CD4-positive, alpha-beta T cell treated with Interleukin-10 for 1 hour (primary cell): ENCODE measurements around the gene HIVEP3.
"Not testable (repeated sequence)": the region's sequence is repeated elsewhere in the genome, so short reads cannot be mapped to it uniquely, and the experiment has no call there.

ENCODE experiments used
- DNase-seq: peaks from one replicate; pipeline ENCODE4 v3.0.0-alpha.2; 2020

HIVEP3 gene

DNA sequence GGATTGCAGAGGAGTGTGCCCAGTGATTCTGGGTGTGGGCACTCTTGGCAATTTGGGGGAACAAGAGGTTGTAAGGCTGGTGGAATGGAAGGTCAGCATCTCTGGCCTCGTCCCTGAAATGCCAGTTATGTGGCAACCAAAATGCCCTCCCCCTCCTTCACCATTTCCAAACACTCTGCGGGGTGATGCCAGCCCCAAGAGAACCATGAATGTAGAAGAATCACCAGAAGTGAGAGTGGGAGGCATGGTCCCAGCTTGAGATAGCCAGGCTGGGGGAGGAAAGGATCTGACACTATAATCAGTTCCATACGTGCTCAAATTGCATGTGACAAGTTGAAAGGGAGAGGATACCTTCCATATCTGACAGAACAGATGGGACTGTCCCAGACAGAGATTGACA lies 345.5 kb downstream of the HIVEP3 start:
- DNase-seq, result no peak

DNA sequence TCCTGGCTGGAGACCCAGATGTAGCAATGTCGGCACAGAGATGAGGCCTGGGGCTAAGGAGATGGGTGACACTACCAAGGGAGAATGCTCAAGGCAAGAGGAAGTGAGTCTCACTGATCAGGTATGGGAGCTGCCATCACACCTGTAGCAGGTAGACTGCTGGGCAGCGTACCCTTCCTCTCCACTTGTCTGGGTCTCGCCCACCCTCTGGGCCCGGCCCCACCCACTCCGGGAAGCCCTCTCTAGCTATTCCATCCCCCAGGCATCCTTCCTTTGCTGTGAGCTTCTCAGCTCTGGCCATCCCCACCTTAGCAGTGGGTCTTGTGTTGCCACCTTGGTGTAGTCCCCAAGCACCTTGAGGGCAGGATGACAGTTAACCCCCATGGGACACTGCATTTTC lies 346.5 kb downstream of the HIVEP3 start:
- no peak for DNase-seq

DNA sequence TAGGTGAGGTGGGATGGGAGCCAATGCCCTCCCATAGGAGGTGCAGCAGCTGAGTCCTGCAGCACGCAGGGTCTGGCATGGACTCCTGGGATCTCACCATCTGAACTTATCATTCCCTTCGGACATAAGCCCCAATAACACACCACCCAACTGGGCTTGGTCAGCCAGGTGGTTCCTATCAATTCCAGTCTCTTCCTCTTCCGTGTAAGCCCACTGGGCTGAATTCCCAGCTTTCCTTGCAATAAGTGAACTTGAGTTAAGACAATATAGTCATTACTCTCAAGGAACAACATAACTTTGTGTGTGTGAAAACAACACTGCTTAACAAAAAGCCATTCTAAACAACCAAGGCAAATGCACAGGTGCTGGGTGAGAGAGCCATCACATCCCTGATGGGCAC lies 347.7 kb downstream of the HIVEP3 start:
- DNase-seq, result no peak

DNA sequence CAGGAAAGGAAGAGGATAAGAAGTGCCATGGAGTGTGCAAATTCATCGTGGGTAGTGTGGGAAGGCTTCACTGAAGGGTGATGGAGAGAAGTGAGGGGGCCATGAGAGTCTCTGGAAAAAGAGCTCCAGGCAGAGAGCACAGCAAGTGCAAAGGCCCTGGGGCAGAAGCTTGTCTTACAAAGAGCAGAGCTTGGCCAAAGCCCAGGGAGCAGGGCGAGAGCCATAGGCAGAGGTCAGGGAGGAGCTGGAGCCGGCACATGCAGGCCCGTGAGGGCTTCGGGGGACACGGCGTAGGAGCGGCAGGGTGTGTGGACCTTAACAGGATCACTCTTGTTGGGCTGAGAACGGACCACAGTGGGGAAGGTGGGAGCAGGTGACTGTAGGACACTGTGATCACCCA lies 350.5 kb downstream of the HIVEP3 start:
- no peak for DNase-seq

DNA sequence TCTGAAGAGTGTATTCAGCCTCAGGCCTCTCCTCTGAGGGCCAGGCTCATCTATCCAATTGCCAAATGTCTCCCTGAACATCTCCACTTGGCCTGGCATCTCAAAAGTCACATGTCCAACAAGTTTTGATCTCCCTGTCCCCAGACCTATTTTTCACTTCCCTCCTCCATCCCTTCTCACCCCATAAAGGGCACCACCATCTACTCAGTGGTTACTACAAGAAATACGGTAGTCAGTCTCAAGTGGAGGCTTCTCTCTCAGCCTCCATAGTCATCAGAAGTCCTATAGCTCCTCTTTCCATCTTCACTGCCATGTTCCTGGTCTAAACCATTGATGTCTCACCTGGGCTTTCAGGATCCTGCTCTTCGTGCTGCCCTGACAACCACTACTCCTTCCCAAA lies 351.8 kb downstream of the HIVEP3 start:
- DNase-seq, result no peak

DNA sequence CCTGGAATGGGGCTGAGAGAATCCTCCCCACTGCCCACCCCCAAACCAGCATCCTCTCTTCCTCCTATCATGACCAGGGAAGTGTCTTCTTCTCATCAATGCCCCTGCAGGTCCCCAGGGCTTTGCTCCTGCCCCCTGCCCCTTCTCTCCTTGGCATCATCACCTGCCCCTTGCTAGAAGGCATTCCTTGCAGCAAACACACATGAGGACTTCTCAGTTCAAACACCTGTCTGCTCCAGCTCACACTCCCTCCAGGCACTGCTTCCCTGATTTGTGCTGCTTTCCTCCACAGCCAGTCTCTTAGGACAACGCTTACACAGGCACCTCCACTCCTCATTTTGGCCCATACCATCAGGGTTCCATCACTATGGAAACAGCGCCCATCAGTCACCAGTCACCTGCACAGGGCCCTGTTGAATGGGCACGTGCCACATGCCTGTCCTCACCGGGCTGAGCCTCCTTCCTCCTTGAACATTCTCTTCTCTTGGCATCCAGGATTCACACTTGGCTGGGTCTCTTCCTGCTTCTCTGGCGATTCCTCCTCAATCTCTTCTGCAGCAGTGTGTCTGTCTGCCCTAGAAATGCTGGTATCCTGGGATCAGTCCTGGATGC lies 352.3 kb downstream of the HIVEP3 start:
- no peak for DNase-seq

DNA sequence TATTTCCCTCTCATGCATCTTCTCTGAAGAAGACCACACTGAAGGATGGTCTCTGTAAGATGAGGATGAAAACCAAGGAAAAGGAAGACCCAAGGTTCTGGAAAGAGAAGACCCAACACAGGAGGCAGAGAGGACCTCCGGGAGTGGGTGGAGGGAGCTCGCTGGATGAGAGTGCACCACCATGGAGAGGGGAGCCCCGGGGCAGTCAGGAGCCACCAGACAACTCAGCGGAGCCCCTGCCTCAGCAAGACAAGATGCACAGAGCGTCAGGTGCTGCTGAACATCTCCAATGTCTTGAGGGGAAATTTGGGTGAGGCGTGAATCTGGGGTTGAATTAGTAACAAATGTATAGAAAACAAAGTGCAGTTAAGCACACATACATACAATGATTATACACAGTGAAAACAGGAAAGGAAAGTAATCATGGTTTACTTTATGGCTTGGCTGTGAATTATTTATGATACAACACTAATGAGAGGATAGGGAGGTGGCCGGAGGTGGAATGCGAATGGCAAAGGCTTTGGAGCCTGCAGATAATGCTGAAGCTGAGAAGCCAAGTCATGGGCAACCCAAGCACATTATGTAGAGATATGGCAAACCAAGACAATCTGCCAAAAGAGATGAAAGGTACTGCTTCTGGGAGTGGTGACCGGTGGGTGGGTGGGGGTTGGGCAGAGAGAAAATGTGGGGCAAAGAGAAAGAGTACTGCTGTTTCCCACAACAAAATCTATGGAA lies 353.8 kb downstream of the HIVEP3 start:
- DNase-seq, result no peak

DNA sequence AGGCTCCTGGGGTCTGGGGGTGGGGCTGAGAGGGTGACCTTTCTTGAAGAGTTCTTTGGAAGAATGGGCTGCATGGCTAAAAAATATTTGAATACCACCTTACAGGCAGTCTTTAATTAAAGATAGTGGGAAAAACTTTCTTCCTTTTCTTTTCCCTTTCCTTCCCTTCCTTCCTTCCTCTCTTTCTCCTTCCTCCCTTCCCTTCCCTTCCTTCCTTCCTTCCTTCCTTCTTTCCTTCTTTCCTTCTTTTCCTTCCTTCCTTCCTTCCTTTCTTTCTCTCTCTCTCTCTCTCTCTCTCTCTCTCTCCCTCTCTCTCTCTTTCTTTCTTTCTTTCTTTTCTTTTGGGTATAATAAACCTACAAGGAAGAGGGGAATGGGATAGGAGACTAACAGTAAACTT lies 356.4 kb downstream of the HIVEP3 start:
- DNase-seq, result no peak

DNA sequence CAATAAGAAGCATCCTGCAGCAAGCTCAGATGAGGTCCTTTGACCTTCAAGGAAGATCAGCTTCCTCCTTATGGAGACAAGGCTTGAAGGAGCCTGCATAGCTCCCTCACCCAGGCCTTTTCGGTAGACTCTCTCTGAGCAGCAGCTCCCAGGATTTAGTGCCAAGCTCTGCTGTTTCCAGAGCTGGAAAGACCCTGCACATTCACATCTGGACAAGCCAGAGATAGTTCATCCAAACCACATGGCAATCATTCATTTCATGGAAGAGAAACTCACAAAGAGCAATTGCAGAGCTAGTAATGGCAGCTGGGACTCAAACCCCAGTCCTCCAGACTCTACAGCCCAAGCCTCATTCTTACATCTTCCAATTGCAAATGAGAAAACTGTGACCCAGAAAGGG lies 357.8 kb downstream of the HIVEP3 start:
- no peak for DNase-seq

DNA sequence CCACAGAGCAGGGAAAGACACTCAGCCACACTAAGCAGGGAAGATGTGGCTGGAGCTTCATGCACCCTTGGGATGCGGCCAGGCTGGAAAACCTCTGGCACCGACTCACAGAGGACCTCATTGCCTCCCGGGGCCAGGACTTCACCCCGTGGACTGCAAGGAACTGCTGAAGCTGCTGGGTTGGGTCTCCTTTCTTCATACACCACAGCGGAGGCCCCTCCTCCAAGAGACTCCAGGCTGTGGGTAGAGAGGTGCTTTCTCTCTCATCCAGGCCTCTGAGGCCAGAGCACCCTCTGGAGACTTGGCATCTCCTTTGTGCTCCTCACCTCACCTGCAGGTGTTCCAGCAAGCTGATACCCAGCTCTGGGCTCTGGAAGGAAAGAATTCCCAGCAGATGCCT lies 358.2 kb downstream of the HIVEP3 start:
- no peak for DNase-seq

DNA sequence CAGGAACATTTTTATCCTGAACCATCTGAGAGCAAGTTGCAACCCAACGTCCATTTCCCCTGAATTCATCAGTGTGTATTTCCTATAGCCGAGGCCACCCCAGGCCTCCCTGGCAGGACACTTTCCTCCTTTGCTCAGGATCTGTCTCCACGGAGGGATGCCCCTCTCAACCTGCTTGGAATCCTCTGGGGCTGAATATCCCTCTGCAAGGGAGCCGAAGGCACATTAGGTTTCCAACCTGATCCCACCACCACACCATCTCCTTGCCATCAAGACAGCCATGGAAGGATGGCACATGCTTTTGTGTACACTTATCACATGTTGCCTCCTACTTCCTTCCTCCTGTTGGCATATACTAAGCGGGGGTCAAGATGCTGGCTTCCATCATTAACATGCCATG lies 359.4 kb downstream of the HIVEP3 start:
- DNase-seq, result no peak

DNA sequence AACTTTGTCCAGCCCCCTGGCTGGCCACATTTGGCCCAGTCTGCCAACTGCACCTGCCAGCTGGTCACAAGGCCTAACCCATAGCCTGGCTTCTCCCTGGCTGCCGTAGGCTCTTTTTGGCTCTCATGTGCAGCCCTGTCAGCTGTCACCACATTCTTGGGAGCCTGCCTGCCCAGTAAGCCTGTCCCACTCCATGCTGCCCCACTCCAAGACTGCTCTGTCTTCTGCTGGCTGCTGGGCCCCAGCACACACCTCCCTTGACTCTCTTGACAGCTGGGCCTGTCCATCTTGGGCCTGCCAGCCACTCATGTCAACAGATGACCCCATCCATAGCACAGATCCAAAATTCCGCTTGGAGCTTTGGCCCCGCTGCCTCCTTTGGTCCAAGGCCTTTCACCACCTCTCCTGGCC lies 360.0 kb downstream of the HIVEP3 start:
- DNase-seq, result no peak

DNA sequence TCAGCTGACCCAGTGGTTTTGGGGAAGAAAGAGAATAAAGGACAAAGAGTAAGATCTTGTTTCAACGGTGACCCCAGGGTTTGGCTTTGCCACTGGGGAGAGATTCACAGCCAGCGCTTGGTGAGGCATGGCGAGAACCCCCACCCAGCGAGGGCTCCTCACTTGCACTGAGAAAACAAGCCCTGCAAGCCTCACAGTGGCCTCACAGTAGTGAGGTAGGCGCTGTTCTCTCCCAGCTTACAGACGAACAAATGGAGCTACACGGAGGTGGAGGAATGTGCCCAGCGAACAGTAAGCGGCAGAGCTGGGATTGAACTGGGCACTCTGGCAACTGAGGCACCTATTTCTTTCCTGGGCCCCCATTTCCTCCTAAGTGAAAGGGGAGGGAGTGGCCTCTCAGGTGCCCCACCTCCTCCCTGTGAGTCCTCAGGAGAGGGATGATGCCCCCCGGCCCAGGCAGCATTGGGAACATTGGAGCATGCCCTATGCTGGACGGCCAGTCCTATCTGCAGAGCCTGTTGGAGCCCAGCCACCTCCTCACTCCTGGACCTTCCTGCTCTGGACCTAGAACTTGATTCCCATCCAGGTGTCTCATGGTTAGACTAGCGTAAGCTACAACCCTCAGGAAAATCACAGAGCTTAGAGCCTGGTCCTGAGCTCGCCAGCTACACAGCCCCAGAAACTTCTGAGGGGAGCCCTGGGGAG lies 360.8 kb downstream of the HIVEP3 start:
- no peak for DNase-seq

DNA sequence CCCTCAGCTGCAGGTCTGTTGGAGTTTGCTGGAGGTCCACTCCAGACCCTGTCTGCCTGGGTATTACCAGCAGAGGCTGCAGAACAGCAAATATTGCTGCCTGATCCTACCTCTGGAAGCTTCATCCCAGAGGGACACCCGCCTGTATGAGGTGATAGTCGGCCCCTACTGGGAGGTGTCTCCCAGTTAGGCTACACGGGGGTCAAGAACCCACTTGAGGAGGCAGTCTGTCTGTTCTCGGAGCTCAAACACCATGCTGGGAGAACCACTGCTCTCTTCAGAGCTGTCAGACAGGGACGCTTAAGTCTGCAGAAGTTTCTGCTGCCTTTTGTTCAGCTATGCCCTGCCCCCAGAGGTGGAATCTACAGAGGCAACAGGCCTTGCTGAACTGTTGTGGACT lies 364.0 kb downstream of the HIVEP3 start:
- not testable (repeated sequence) for DNase-seq

DNA sequence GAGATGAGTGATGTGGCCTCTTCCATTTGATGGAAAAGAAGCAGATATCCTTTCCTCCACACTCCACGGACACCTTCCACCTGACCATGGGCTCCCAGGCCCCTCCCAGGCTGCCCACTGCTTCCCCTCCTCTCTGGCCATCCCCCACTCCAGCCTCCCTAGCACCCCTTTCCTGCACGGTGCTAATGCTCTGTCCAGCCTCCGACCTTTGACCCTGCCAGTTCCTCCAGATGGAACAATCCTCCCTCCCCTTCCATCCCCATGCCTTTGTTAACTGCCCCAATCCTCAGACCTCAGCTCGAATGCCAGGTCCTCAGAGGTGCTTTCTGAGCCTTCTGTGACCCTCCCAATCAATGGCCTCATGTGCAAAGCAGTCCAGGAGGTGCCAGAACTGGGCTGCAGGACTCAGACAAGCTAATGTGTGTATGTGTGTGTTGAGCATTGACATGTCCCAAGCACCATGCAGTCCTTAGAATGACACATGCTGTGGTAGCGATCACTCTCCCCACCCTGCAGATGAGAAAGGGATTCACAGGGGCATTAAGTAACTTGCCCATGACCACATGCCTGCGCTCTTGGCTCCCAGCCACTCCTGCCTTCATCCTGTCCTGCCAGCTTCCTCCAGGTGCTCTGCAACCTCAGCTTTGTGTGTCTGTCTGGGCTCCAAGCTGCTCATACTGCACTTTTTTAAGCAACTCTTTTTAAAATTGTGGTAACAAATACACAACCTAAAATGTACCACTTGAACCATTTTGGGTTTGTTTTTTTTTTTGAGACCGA lies 370.8 kb downstream of the HIVEP3 start:
- DNase-seq, result no peak

DNA sequence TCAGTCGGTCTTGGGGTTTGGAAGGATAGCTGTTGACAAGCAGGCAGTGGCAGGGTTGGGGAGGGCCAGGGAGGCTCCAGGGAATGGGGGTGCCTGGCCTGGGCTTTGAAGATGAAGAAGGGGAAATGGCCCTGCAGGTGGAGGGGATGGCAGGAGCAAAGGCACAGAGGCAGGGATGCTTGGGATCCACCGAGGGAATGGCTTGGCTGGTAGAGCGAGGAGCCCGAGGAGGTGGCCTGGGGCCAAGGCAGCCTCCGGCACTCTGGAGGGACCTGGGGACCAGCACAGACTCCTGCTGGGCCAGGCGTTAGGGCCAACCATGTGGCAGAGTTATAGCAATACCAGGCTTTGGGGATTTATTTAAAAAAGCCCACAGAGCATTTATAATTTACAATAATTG lies 371.4 kb downstream of the HIVEP3 start:
- no peak for DNase-seq

DNA sequence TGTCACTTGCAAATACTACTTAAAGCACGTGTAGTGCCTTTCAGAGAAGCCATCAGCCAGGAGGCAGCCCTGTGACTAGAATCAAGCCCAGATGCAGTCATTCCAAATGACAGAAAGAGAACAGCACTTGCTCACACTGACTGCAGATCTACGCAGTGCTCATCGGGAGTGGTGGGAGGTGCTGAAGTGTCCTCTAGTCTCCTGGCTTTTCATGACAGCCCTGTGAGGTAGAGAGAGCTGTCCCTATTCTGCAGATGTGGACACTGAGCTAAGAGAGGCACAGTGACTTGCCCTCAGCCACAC lies 371.9 kb downstream of the HIVEP3 start:
- no peak for DNase-seq

DNA sequence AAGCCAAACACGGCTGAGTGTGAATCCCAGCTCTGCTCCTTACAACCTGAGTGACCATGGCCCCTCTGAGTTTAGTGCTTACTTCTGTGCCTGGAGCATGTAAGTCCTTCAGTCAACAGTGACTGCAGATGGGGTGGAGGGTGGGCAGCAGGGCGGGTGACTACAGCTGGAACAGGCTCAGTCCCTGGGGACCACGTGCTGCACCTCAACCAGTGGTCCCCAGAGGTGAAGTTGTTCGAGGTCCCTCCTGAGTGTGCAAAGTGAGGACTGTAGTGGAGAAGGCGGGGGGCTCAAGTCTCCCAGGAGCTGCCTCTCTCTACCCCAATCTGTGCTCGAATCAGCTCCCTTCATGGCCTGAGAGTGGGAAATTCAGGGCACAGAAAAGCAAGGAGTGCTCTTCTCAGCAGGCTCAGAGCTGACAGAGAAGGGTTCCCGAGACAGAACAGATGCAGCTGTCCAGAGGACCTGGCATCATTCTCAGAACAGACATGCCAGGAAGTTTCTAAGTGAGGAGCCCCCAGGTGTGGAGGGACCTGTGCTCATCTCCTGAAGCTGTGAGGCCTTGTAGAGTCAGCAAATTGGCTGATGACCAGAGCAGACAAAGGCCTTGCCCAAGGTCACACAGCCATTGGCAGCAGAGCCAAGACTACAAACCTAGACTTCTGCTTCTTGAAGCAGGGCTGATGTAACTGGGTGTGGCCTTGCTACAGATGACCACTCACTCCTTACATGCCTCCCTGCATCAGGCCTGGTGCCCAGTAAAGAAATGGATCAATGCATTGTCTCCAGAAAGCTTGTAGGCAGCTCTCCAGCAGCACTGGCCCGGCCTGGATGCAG lies 372.5 kb downstream of the HIVEP3 start:
- DNase-seq, result no peak

DNA sequence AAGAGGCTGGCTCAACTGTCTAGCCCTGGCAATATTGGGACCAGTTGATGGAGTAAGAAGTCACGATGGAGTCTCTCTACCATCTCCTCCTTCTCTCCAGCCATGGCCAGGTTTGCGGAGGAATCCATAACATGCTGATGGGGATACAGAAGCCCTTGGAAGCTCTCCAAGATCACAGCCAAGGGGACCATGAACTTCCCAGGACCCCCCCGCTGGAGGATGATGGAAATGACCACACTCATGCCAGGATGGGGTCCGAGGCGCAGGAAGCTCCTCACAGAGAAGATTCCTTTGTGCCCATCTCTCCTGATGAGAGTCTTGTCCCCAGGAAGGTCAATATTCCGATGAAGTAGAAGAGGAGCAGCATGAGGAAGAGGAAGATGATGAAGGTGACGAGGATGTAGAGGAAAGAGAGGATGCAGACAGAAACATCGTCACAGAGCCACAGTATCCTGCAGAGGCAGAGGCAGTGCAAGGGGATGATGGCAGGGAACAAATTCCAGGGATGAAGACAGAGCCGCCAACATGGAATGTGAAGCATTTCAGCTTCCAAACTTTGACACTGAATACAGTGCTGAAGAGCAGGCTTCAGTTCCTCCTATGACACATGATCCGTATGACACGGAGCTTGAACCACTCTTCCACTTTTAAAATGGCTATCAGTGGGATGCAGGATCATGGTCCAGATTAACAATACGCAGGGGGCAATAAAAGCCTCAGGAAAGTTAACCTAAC lies 376.4 kb downstream of the HIVEP3 start:
- DNase-seq, result no peak

DNA sequence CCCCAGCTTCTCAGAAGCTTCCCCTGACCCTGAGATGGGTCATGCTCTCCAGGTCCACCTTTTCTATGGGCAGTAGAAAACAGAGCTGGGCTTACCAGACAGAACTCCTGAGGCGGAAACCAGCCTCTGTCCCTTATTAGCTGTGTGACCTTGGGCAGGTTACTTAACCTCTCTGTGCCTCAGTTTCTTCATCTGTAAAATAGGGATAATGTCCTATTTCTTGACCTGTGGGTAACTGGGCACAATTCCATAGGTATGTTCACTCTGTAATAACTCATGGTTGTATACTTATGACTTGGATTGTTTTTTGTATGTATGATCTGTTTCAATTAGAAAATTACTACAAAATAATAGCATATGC lies 377.1 kb downstream of the HIVEP3 start:
- DNase-seq, result no peak

DNA sequence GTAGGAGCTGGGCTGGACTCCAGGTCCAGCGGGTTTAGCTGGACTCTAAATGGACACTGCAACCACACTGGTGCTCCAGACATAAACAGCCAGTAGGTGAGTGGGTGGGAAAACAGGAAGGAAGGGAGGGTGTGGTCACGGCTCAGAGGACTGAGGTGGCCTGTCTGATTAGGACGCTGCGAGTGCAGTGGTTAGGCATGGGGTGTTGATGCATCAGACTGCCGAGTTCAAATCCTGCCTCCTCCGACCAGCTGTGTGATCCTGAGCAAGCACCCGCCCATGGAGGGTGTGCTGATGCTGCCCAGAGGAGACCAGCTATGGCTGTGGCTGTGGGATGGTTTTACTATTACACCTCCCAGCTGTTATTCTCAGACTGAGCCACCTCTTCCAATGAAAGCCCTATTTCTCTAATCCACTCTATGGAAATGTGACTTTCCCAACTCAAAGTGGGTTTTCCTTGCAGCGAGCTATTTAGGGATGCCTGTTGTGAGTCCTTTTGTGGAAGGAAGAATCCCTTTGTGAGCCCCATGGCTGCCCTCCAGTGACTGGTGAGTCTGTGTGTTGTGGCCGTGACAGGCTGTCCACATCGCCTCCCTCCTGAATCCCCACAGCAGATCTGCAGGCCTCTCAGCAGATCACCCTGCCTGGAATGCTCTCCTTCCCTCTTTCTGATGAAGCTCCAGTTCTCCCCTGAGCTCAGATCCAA lies 377.7 kb downstream of the HIVEP3 start:
- DNase-seq, result no peak

DNA sequence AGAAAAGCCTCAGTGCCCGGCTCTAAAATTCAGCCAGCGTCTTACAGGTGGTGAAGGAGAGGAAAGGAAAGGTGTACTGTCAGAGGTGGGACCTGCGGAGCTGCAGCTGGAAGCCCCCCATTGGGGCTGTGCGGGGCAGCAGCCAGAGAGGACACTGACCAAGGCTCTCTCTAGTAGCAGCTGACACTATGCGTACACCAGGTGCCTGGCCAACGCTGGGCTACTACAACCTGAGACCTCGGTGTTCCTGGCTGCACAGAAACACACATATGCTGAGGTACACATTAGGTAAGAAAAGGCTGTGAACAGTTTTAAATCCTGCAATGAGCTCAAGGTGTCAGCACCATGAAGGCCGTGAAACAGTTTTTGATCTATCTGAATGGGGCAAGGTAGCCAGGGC lies 378.7 kb downstream of the HIVEP3 start:
- no peak for DNase-seq
